Measurements from ENCODE around the gene PRM1. TPM values are rescaled to one million over a fixed set of nuclear protein-coding genes. Genes with fewer than 3 reads are reported as not detected.

The PRM1 gene
- total and polyA plus RNA-seq, 2 of the 13 experiments (the other 11 are each of a cell fraction or from before 2014, with no cell fraction given): not detected

DNA sequence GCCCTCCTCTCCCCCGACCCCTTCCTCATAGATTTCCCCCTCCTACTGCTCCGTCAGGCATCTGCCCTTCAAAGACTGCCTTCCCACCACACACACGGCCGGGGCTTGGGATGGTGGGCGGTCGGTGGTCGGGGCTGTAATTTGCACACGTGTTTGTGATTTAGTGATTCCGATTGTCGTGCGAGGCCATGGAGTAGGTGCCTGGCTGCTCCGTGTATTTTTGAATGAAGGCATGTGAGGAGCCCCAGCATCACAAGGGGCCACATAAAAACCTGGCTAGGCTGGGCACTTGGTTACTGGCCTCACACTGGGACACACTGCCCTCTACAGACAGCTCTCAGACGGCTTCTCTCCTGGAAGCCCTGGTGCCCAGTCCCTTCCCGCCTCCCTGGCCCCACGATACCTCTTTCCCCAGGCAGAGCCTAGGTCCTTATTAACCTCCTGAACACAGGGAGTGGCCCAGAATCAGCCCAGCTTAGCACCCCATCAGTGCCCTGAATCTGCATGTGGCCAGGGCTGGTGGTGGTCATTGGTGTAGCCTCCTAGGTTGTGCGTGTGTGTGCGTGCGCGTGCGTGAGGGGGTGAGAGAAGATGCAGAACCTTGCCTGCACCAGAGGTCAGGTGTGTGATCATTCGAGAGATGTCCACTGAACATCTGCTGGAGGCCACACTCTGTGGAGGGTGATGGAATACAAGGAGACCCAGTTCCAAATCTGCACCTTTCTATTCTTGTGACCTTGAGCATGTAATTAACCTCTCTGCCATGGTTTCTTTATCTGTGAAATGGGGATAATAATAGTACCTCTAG, 23.8 kb downstream of the PRM1 start (continued):
- TF ChIP-seq SIN3B (IDR thresholded peaks at IDR 0.05; ENCODE audit: low read length) (peak; percentile 48; the same call in 1 of the 2 replicates), ZHX1 (CRISPR knock-in tag; IDR thresholded peaks at IDR 0.05; ENCODE audit: low read depth) (peak; percentile 79), THAP7 (CRISPR knock-in tag; IDR thresholded peaks at IDR 0.05) (peak; percentile 86; the same call in 1 of the 2 replicates), SPEN (CRISPR knock-in tag; IDR thresholded peaks at IDR 0.05; ENCODE audit: low read depth) (peak; percentile 78), ZC3H4 (CRISPR knock-in tag; IDR thresholded peaks at IDR 0.05; ENCODE audit: borderline replicate concordance) (peak; percentile 70; the same call in 1 of the 2 replicates), RFXAP (CRISPR knock-in tag; IDR thresholded peaks at IDR 0.05; ENCODE audit: borderline replicate concordance) (peak; percentile 74; the same call in 1 of the 2 replicates), ZFP37 (CRISPR knock-in tag; IDR thresholded peaks at IDR 0.05; ENCODE audit: borderline replicate concordance) (peak; percentile 73), ZFY (CRISPR knock-in tag; IDR thresholded peaks at IDR 0.05) (no peak), ZNF691 (CRISPR knock-in tag; IDR thresholded peaks at IDR 0.05; ENCODE audit: borderline replicate concordance, low read depth) (peak; percentile 94), ZMYM3 (CRISPR knock-in tag; IDR thresholded peaks at IDR 0.05) (peak; percentile 93), E2F1 (CRISPR knock-in tag; IDR thresholded peaks at IDR 0.05) (0 out of 2 replicates have a peak, but pooled peaks have one; percentile 49), IKZF4 (CRISPR knock-in tag; IDR thresholded peaks at IDR 0.05; ENCODE audit: borderline replicate concordance, low read depth, not compliant biosample characterization) (peak; percentile 81), ZNF510 (CRISPR knock-in tag; IDR thresholded peaks at IDR 0.05; ENCODE audit: low read depth) (peak; percentile 85)
- TF ChIP-seq, protein P1, sequence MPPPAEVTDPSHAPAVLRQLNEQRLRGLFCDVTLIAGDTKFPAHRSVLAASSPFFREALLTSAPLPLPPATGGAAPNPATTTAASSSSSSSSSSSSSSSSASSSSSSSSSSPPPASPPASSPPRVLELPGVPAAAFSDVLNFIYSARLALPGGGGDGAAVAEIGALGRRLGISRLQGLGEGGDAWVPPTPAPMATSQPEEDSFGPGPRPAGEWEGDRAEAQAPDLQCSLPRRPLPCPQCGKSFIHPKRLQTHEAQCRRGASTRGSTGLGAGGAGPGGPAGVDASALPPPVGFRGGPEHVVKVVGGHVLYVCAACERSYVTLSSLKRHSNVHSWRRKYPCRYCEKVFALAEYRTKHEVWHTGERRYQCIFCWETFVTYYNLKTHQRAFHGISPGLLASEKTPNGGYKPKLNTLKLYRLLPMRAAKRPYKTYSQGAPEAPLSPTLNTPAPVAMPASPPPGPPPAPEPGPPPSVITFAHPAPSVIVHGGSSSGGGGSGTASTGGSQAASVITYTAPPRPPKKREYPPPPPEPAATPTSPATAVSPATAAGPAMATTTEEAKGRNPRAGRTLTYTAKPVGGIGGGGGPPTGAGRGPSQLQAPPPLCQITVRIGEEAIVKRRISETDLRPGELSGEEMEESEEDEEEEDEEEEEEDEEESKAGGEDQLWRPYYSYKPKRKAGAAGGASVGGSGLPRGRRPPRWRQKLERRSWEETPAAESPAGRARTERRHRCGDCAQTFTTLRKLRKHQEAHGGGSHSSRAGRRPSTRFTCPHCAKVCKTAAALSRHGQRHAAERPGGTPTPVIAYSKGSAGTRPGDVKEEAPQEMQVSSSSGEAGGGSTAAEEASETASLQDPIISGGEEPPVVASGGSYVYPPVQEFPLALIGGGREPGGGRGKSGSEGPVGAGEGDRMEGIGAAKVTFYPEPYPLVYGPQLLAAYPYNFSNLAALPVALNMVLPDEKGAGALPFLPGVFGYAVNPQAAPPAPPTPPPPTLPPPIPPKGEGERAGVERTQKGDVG (CRISPR knock-in tag; IDR thresholded peaks at IDR 0.05; ENCODE audit: borderline replicate concordance): peak; percentile 99
- TF ChIP-seq, protein P2, sequence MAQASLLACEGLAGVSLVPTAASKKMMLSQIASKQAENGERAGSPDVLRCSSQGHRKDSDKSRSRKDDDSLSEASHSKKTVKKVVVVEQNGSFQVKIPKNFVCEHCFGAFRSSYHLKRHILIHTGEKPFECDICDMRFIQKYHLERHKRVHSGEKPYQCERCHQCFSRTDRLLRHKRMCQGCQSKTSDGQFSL (CRISPR knock-in tag; IDR thresholded peaks at IDR 0.05): peak; percentile 75; the same call in 1 of the 2 replicates
